ENCODE measurements around the gene SLC25A47. TPM values are rescaled to one million over a fixed set of nuclear protein-coding genes. Genes with fewer than 3 reads are reported as not detected.

SLC25A47 gene
- total and polyA plus RNA-seq, 9 of the 15 experiments (the other 6 are each of a cell fraction or from before 2014, with no cell fraction given): 0.09 to 0.23 (median 0.22) TPM; not detected in 6

- Histone ChIP-seq H3K27me3 (ENCODE audit: control insufficient read depth in 2 of 2, insufficient read depth in 2 of 2, low read length in 2 of 2) (no peaks in the 10 kb centered on the region), H3K4me3 (peak overlapping the region; percentile 64), H3K9me3 (replicated peaks; ENCODE audit: control insufficient read depth, insufficient read depth, low read depth, low read length) (no peaks in the 10 kb centered on the region), H3K36me3 (ENCODE audit: control insufficient read depth, insufficient read depth, low read length) (peaks cover 16% of the 10 kb centered on the region; the same call in 1 of the 3 replicates), H3K27ac (ENCODE audit: extremely low read depth, low read depth, low read length) (peak overlapping the region; percentile 96), H4K20me1 (replicated peaks; ENCODE audit: control insufficient read depth, insufficient read depth, low read length) (0 out of 2 replicates have a peak, but pooled peaks cover 3% of the 10 kb centered on the region), H3K9ac (ENCODE audit: insufficient read depth in 1 of 2, low read depth in 2 of 2, low read length in 2 of 2) (peak overlapping the region; percentile 94 to 97), H3K4me2 (ENCODE audit: insufficient read depth, low read length) (peak overlapping the region; percentile 75), H2AFZ (ENCODE audit: low read depth, low read length) (peak overlapping the region; percentile 91), H3K9me1 (ENCODE audit: control insufficient read depth, insufficient read depth, low read length) (no peaks in the 10 kb centered on the region), H3K79me2 (ENCODE audit: control insufficient read depth, insufficient read depth, low read length) (peaks cover 2% of the 10 kb centered on the region; the same call in 1 of the 3 replicates), H3K4me1 (replicated peaks in 1 of 2; ENCODE audit: control insufficient read depth in 2 of 2, insufficient read depth in 2 of 2, low read length in 2 of 2) (peaks cover 0 to 25% of the 10 kb centered on the region in 2 experiments; a peak in 3 of 5 replicates)
- DNase-seq (ENCODE audit: extremely low read depth in 1 of 4, low spot score in 3 of 4) (peak; percentile 78 to 96 (median 94)), ATAC-seq (peak; percentile 94), FAIRE-seq (no peak)
- under 1% methylated on average over 24 of the region's 82 CpGs for WGBS (ENCODE audit: insufficient coverage, low coverage, missing lambda C conversion rate)
- POLR2A ChIA-PET: interaction anchor here (0.6 to 3.3 kb wide), 6 partner anchors 10 to 392 kb away, joined by 3 to 11 read pairs (median 3); a partner anchor contains a TSS
- intact Hi-C loops (cut with micrococcal nuclease) (loop anchor here (1.0 kb wide), 1 partner anchor 90 kb away; a partner anchor contains a TSS), in situ Hi-C loops (cut with MboI) (no loop called here)
- no TSS peak for BruUV-seq (replicated peaks)
- CTCF ChIA-PET (ENCODE audit: low intra/inter-chr PET ratio): interaction anchor here (0.6 kb wide), 1 partner anchor 1640 kb away, joined by 3 read pairs; no protein-coding TSS in a partner anchor
- TF ChIP-seq ASH1L (IDR thresholded peaks at IDR 0.05; ENCODE audit: borderline replicate concordance, low read depth, partially characterized antibody): no peak
- no peak for TF ChIP-seq SETDB1 (IDR thresholded peaks at IDR 0.05; ENCODE audit: low read length)
- TF ChIP-seq ZNF398 (CRISPR knock-in tag; IDR thresholded peaks at IDR 0.05): no peak
- TF ChIP-seq TCF3 (CRISPR knock-in tag; IDR thresholded peaks at IDR 0.05): 0 out of 2 replicates have a peak, but pooled peaks have one; percentile 18
- peak; percentile 90 to 97 for TF ChIP-seq MAZ (CRISPR knock-in tag; conservative IDR thresholded peaks at IDR 0.05 in 1 of 2, IDR thresholded peaks at IDR 0.05 in 1 of 2)
- TF ChIP-seq ZNF124 (CRISPR knock-in tag; IDR thresholded peaks at IDR 0.05): no peak
- no peak for TF ChIP-seq ETV1 (tag; conservative IDR thresholded peaks at IDR 0.05; ENCODE audit: low read depth)
- no peak for TF ChIP-seq ATF1 (CRISPR knock-in tag; IDR thresholded peaks at IDR 0.05)
- peak; percentile 44; the same call in 1 of the 2 replicates for TF ChIP-seq ATF1 (tag; IDR thresholded peaks at IDR 0.05)
- no peak for TF ChIP-seq ZNF324 (CRISPR knock-in tag; IDR thresholded peaks at IDR 0.05)
- peak; percentile 8 for TF ChIP-seq RBBP5 (IDR thresholded peaks at IDR 0.05; ENCODE audit: borderline replicate concordance, insufficient read depth, low read length, poor library complexity, severe bottlenecking)
- TF ChIP-seq SIX5 (IDR thresholded peaks at IDR 0.05; ENCODE audit: borderline replicate concordance in 1 of 2, insufficient read depth in 1 of 2, low read depth in 1 of 2, low read length in 2 of 2): no peak
- no peak for TF ChIP-seq E2F4 (CRISPR knock-in tag; IDR thresholded peaks at IDR 0.05; ENCODE audit: low read depth)
- TF ChIP-seq BDP1 (IDR thresholded peaks at IDR 0.05; ENCODE audit: insufficient read depth, insufficient read length): no peak
- no peak for TF ChIP-seq PRMT5 (CRISPR knock-in tag; IDR thresholded peaks at IDR 0.05)
- no peak for TF ChIP-seq ZNF551 (CRISPR knock-in tag; IDR thresholded peaks at IDR 0.05)
- TF ChIP-seq POLR2H (tag; IDR thresholded peaks at IDR 0.05; ENCODE audit: low read depth): no peak
- no peak for TF ChIP-seq NBN (IDR thresholded peaks at IDR 0.05; ENCODE audit: low read depth)
- peak; percentile 90 for TF ChIP-seq POLR2G (IDR thresholded peaks at IDR 0.05; ENCODE audit: low read depth, low read length)
Measured at GRCh38 chr14:100285021-100285912, 37.9 kb upstream of the SLC25A47 start.

All from K562 (cell line).